ENCODE data around the gene FLRT1.

Gene FLRT1

DNA sequence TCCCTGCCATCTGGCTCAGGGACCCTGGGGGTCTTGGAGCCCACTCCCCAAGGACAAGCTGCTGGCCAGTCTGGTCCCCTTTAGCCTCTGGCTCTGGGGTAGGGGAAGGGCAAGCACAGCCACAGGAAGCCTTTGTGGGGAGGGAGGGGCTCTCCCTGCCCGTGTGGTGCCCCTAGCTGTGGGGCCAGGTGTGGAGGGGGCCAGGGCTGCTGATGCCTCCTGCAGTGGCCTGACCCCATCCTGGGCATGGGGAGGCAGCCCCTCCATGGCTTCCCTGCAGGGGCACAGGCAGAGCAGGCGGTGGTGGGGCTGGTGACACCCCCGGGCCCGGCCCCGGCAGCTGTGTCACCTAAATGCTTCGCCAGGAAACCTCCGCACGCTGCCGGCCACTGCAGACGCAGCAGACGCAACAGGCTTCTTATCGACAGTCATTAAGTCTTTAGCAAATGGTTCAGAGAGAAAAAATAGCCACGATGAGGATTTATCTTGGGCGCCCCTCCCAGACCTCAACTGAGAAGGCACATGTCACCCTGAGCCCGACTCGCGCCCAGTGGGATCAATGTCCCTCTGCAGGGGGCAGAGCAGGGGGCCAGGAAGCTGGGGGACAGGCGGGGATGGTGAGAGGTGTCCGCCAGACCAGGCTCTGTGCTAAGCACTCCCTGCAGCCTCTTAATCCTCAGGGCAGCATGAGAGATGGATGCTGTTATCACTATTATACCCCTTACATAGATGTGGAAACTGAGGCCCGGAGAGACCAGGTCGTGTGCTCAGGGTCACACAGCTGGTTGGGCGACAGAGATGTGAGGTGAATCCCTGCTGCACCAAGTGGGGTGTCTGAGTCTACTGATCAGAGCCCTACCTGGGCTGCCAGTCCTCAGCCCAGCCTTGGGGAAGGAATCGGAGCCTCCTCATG is 33.9 kb downstream of the FLRT1 start:
- DNase-seq, result no peak

DNA sequence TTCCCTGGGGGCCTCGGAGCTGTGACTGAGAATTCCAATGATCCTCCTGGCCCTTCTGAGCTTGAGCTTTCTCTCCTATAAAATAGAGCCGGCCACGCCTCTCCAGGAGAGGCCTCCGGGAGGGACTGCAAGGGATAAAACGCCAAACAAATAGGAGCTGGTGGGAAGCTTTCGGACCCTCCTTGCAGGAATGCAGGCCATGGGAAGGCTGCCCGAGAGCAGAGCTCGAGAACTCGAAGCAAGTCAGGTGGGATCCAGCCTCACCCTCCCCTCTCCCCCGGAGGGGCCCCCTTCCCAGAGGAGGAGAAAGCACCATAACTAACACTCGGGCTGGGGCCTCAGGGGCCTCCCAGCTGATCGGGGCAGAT is 34.6 kb downstream of the FLRT1 start:
- DNase-seq, result no peak

DNA sequence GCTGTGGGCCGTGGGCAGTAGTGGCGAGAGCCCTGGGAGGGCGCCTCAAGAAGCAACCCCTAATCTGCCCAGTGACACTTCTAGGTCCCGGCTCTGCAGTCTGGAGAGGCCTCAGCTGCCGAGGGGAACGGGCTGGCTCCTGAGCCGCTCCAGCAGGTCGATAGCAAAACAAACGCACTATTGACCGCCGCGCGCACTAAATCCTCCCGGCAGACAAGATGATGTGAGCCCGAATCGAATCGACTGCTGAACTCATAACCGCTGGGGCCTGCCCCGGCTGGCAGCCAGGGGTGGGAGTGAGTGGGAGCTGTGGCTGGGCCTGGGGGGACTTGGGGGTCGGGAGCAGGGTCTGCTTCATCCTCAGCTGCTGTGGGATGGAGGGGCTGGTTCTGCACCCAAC is 36.1 kb downstream of the FLRT1 start:
- no peak for DNase-seq

DNA sequence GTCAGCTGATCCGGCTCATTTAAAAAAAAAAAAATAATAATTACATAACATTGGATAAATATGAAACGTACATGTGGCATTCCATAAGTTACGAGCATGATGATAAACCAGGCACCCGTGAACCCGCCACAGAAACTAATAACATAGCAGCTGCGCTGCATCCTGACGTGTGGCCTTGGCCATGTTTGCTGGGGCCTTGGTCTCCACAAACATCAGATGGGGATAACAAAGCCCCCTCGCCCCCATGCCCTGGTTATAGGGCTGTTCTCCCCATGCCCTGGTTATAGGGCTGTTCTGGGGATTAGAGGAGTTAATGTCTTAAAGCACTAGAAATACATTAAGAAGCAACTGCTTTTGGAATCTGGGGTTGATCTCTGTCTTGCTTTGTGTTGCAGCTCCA is 36.7 kb downstream of the FLRT1 start:
- no peak for DNase-seq

DNA sequence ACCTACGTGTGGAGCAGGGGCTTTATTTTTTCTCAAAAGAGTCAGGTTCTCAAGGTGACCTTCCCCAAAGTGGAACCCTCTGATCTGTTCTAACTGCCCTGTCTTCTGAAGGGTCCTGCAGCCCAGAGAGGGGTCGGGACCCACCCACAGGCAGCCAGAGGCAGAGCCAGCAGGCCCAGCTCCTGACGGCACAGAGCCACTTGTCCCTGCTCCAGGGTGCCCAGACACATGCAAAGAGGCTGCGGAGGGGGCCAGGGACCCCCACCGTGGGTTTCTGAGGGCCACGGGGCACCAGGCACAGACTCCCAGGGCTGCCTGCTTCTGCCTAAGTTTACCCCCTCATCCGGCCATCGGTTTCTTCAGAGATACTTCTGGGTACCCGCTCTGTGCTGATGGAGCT is 37.1 kb downstream of the FLRT1 start:
- DNase-seq, result no peak

DNA sequence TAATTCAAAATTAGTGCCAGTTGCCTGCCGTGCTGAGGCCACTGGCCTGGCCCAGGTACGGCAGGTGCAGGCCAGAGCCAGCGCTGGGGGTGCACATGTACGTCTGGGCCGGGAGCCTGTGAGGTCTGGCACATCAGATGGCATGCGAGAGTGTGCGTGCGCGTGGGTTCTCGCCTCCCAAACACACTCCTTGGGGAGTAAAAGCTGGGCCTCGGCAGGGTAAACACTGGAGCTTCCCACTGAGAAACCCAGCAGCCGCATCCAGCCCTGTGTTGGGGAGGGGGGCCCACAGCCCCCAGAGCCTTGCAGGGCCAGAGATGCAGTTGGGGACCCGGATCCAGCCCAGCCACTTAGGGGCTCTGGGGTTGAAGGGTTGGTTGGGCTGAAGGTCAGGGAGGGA is 37.8 kb downstream of the FLRT1 start:
- no peak for DNase-seq

DNA sequence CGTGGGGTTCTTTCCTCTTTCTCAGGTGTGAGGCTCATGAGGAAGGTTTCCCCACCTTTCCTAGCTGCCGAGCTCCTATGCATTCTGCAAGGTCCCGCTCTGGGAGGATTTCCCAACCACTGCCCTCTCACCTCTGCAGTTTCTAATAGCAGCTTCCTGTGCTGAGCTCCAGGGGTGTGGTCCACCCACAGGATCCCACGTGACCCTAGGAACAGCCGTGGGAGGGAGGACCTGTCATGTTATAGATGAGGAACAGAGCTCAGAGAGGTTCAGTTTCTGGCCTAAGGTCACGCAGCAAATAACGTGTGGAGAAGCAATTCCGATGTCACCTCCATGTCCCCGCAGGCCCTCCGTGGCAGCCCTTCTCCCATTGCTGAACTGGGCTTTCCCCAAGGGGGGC is 38.5 kb downstream of the FLRT1 start:
- no peak for DNase-seq

DNA sequence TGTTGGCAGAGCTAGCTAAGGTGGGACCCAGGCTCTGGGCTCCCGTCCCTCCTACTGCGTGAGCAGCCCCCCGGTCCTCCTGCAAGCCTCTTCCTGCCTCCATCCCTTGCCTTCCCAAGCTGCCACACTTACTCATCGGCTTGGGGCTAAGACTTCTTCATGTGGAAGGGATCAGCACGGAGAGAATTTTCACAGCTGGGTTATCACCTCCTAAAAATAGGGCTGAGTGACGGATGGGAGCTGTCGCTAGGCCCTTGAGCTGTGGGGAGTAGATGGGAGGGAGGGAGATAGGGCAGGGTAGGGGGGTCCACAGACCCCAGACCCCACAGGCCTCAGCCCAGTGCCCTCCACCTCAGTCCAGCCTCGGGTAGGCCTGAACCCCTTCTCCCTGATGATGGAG is 41.0 kb downstream of the FLRT1 start:
- DNase-seq, result no peak

DNA sequence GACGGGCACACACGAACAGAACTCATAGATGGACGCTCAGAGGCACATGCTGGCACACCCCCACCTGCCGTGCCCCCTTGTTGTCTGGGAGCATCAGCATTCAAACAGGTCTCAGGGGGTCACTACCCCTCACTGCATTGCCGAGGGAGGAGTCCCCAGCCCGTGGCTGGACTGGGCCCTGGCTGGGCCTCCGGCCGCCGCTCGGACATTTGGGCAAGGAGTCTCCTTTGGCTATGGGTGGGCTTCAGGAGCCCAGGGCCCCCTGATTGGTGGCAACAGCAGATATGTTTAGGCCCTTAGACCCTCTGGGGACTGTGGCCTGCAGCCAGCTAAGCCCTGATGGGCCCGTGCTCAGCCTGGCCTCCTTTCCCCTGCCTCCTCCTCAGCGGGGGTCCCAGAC is 41.9 kb downstream of the FLRT1 start:
- DNase-seq, result no peak

DNA sequence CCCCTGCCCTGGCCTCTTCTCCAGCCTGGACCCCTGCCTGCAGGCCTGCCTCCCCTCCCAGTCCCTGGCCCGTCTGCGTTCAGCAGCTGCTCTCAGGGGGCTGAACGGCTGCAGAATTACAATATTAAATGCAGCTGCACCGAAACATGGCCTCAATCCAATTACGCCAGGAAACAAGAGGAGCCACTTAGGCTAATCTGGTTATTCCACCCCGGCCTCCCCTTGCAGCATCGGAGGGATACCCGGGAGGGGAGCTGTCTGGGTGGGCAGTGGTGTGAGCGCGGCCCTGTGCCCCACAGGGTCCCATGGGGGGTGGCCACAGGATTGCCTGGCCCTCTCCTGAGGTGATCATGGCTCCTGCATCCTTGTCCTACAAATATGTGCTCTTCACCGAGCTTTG is 42.6 kb downstream of the FLRT1 start:
- no peak for DNase-seq

DNA sequence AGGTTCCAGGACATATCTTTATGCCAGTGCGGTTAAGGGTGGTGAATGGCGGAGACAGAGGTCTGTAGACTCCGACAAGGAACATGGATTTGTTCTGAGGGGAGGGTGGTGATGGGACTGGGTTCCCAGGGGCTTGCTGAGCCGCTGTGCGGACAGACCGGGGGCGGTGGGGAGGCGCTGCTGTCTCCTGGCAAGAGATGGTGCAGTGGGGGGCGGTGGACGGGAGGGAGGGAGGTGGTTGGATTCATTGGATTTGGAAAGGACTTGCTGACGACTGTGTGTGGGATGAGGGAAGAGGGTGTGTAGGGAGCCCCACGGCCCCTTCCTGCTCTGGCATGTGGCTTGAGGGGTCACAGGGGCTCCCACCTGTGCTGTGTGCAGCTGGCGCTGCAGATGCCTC is 43.2 kb downstream of the FLRT1 start:
- no peak for DNase-seq

DNA sequence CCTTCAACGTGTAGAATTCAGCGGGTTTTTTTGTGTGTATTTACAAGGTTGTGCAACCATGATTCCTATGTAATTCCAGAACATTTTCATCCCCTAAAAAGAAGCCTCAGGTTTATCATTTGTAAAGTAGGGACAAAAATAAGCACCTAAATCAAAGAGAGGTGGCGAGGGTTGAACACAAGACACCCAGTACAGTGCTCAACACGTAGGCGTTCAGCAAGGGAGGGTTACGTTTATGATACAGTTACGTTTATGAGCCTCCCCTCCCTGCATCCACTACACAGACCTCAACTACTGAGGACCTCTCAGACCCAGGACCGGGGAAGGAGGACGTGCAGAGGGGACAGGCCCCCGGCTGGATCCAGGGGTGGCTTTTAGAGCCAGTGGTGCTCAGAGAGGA is 44.7 kb downstream of the FLRT1 start:
- no peak for DNase-seq

DNA sequence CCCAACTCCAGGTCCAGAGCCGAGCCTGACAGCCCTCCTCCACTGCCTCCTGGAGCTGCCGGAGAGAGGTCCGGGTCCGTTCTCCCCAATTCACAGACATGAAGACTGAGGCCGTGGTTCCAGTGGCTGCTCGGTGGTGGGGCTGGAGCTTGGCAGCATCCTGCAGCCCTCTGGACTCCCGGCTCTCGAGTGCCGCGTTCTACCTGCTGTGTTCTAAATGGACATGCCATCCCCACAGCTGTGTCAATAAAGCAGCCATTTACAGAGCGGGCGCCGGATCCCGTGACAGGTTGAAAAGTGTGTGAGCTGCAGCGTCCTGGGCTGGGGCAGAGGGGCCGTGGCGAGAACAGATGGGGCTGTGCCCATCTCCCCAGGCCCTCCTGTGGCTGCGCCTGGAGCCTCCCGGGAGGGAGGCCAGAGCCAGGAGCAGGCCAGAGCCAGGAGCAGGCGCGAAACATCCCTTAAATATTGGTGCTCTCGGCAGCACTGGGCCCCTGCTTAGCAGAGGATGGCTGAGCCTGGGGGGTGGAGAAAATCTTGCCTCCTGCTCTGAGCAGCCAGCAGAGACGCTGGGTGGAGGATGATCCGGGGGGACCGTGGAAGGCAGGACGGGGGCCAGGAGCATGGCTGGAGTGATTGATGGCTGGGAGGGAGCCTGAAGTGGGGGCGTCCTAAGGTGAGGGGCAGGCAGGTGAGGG is 46.2 kb downstream of the FLRT1 start:
- no peak for DNase-seq

DNA sequence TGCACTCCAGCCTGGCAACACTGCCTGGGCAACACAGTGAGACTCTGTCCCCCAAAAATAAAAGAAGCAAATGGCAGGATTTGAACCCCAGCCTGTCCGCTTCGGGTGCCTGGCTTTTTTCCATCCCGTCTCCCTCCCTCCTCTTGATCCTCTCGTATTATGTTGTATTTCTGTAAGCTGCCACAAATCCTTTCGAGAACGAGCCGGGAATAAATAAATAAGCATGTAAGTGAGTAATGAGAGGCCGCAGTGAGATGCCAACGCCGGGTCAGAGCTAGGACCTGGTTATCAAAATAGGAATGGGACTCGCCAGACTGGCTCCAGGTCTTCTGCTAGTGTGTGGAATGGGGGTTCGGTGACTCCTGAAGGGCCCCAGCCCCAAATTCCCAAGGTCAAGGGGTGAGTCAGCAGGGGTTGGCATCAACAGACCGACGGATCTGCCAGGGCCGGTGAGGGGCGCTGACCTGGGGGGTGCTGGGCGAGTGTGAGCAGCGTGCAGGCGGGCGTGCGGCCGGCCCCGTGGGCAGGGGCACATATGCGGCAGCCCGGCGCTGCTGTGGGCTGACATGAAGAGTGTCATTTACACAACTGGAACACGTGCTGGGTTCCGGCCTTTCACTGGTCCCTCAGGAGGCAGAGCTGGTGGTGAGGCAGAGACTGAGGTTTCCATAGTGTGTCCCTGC is 47.8 kb downstream of the FLRT1 start:
- DNase-seq, result no peak

DNA sequence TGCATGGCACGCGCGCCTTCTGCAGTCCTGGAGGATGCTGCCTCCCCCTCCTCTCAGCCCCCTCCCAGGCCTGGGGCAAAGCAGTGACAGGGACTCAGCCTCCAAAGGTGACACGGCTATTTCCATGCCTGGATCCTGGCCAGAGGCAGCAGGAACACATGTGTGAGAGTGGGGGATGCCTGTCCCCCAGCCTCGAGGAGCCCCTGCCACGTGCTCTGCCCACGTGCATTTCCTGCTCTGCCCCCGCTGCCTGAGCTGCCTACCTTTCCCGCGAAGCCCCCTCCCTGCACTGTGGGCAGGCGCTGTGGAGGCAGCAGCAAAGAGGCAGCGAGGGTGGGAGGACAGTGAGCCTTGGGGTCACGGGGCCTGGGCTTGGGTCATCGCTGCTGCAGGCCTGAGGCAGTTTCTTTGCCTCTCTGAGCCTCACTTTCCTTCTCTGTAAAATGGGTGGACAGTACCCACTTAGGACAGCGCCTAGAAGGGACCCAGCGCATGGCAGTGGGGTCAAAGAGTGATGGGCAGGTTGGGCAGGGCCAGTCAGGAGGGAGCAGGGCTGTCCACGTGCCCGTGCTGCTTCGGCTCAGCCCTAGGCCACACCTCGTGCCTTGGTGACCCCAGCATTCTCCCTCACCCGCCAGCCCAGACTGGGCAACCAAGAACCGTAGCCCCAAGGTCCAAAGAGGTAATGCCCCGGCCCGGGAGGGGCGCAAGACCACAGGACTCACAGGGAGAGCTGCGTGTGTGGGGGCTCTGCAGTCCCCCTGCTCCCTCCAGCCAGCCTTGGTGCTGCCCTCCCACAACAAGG is 48.6 kb downstream of the FLRT1 start:
- DNase-seq, result no peak

DNA sequence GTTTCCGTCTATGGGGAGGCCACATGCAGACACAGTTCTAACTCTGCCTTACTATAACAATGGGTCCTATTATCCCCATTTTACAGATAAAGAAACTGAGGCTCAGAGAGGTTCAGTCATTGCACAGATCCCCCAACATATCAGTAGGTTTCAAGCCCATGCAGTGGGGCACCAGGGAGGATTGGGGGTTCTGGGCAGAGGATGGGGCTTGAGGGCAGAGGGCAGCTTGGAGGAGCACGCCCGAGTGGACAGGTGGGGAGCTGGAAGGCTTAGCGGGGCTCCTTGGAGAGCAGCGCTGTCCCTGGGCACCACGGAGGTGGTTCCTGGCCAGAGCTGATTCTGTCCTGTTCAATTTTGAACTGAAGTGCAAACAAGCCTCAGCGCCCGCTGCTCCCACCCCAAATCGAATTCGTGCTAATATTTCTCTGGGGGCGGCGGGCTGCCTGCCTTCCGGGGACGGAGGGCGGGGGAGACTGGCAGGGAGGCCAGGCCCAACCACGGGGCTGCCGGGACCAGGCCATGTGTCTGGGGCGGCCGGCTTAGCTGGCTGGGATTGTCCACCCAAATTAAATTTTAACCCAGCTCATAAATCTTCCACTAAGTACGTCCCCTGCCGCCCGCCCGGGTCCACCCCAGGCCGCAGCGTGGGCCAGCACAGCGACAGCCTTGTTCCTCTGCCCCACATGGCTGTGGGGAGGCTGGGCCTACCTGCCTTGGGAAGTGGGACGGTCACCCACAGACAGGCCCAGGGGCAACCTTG is 49.4 kb downstream of the FLRT1 start:
- DNase-seq, result no peak
